IMR-90 (cell line): ENCODE results near the gene PUDP. TPM values are rescaled to one million over a fixed set of nuclear protein-coding genes. Genes with fewer than 3 reads are reported as not detected.

Source experiments
- ATAC-seq: fragments of 200-7000 bp; cut with Tn5 transposase; 2 replicates; pipeline ENCODE4 v1.9.1; 2020; ENCODE audit warnings: low read depth, mild to moderate bottlenecking, moderate library complexity
- BruUV-seq: library from RNA; stranded (reverse); fragments of 400-500 nt; replicated peaks from 2 replicates; lab custom pipeline; 2021; lab: Mats Ljungman, UMichigan
- CTCF ChIA-PET: fragments of 300-600 bp; formaldehyde crosslinking; extraction: SDS; loops from one replicate; lab custom pipeline; 2021; ENCODE audit warnings: antibody characterized with exemption; lab: Yijun Ruan, JAX
- POLR2A ChIA-PET: fragments of 300-600 bp; sonication (Branson Sonifier 250); formaldehyde crosslinking; loops from one replicate; lab custom pipeline; 2022; ENCODE audit warnings: antibody characterized with exemption; ENCODE audit not compliant: unreplicated experiment; lab: Charles Lee
- DNase-seq: peaks from one replicate; pipeline ENCODE4 v3.0.0; 2013
- H2AFZ ChIP-seq: replicated peaks from 2 replicates; pipeline ENCODE3; 2013; ENCODE audit warnings: low read length, mild to moderate bottlenecking; ENCODE audit not compliant: poor library complexity
- H2AK5ac ChIP-seq: 2 replicates; pipeline ENCODE4 v1.6.1; 2013; ENCODE audit warnings: low read depth, low read length, inconsistent platforms
- H2AK9ac ChIP-seq: replicated peaks from 2 replicates; pipeline ENCODE3; 2013; ENCODE audit warnings: mild to moderate bottlenecking, low read depth, low read length, moderate library complexity; ENCODE audit not compliant: poor library complexity
- H2BK120ac ChIP-seq: 2 replicates; pipeline ENCODE4 v1.6.1; 2013; ENCODE audit warnings: low read depth, low read length, inconsistent platforms
- H2BK15ac ChIP-seq: 3 replicates; pipeline ENCODE4 v1.6.1; 2013; ENCODE audit warnings: low read depth, low read length, inconsistent platforms
- H2BK20ac ChIP-seq: 2 replicates; pipeline ENCODE4 v1.6.1; 2013; ENCODE audit warnings: low read depth, mild to moderate bottlenecking, inconsistent platforms, low read length, moderate library complexity
- H2BK5ac ChIP-seq: 2 replicates; pipeline ENCODE4 v1.6.1; 2013; ENCODE audit warnings: mild to moderate bottlenecking, low read depth, low read length, inconsistent platforms; ENCODE audit not compliant: poor library complexity, severe bottlenecking
- H3K14ac ChIP-seq: replicated peaks from 2 replicates; pipeline ENCODE4 v1.6.1; 2013; ENCODE audit warnings: low read depth, low read length, inconsistent platforms
- H3K18ac ChIP-seq: 2 replicates; pipeline ENCODE4 v1.6.1; 2013; ENCODE audit warnings: low read depth, low read length, control low read depth
- H3K23ac ChIP-seq: 2 replicates; pipeline ENCODE4 v1.6.1; 2013; ENCODE audit warnings: low read depth, low read length, inconsistent platforms
- H3K27ac ChIP-seq: 2 replicates; pipeline ENCODE4 v1.5.1; 2013; ENCODE audit warnings: mild to moderate bottlenecking, control low read depth, low read length; ENCODE audit not compliant: insufficient read depth
- H3K27me3 ChIP-seq: 2 replicates; pipeline ENCODE4 v1.6.1; 2013; ENCODE audit warnings: low read length; ENCODE audit not compliant: control insufficient read depth, insufficient read depth
- H3K36me3 ChIP-seq: 2 replicates; pipeline ENCODE4 v1.6.1; 2013; ENCODE audit warnings: low read length, mixed read lengths; ENCODE audit not compliant: control insufficient read depth, insufficient read depth
- H3K4ac ChIP-seq: 2 replicates; pipeline ENCODE4 v1.6.1; 2013; ENCODE audit warnings: low read depth, low read length, inconsistent platforms
- H3K4me1 ChIP-seq: 2 replicates; pipeline ENCODE4 v1.6.1; 2013; ENCODE audit warnings: low read length, mixed read lengths; ENCODE audit not compliant: control insufficient read depth, insufficient read depth
- H3K4me2 ChIP-seq: 2 replicates; pipeline ENCODE4 v1.6.1; 2013; ENCODE audit warnings: low read depth, mild to moderate bottlenecking, control low read depth, low read length, moderate library complexity
- H3K4me3 ChIP-seq: 2 replicates; pipeline ENCODE4 v1.5.1; 2013; ENCODE audit warnings: low read depth, mild to moderate bottlenecking, control low read depth, low read length, moderate library complexity; ENCODE audit not compliant: insufficient read depth
- H3K56ac ChIP-seq: 2 replicates; pipeline ENCODE4 v1.6.1; 2013; ENCODE audit warnings: low read length, inconsistent platforms; ENCODE audit not compliant: insufficient read depth; ENCODE audit errors: extremely low read depth
- H3K79me1 ChIP-seq, 2 experiments: 2 replicates each; pipeline ENCODE4 v1.6.1; 2013; ENCODE audit warnings: low read length in 2 of 2, inconsistent platforms in 1 of 2, low read depth in 1 of 2
- H3K9ac ChIP-seq: 2 replicates; pipeline ENCODE4 v1.6.1; 2013; ENCODE audit warnings: low read depth, low read length, control low read depth
- H3K9me1 ChIP-seq: 2 replicates; pipeline ENCODE4 v1.6.1; 2013; ENCODE audit warnings: low read length, inconsistent platforms; ENCODE audit not compliant: insufficient read depth
- H3K9me3 ChIP-seq: 2 replicates; pipeline ENCODE4 v1.6.1; 2013; ENCODE audit warnings: low read length; ENCODE audit not compliant: control insufficient read depth, insufficient read depth
- H4K20me1 ChIP-seq: 2 replicates; pipeline ENCODE4 v1.6.1; 2013; ENCODE audit warnings: low read length, inconsistent platforms; ENCODE audit not compliant: insufficient read depth
- H4K5ac ChIP-seq: 2 replicates; pipeline ENCODE4 v1.6.1; 2013; ENCODE audit warnings: mild to moderate bottlenecking, low read depth, low read length, control low read depth
- H4K8ac ChIP-seq, 2 experiments: 2 replicates each; pipeline ENCODE4 v1.6.1; 2013; ENCODE audit warnings: low read depth in 2 of 2, low read length in 2 of 2, control low read depth in 1 of 2, inconsistent platforms in 1 of 2
- H4K91ac ChIP-seq: 2 replicates; pipeline ENCODE4 v1.6.1; 2013; ENCODE audit warnings: low read depth, low read length, inconsistent platforms; ENCODE audit not compliant: insufficient read depth
- CEBPB ChIP-seq: IDR thresholded peaks from 2 replicates; pipeline ENCODE4 v1.6.1; 2012; ENCODE audit warnings: low read depth, low read length, improper control_type of control experiment
- CHD1 ChIP-seq: IDR thresholded peaks from 2 replicates; pipeline ENCODE4 v1.6.1; 2012; ENCODE audit warnings: low read depth, low read length, improper control_type of control experiment
- FOS ChIP-seq: fragments of 150-350 bp; IDR thresholded peaks from 2 replicates; pipeline ENCODE4 v1.6.1; 2016; ENCODE audit warnings: low read depth, low read length
- MAFK ChIP-seq: IDR thresholded peaks from 2 replicates; pipeline ENCODE4 v1.6.1; 2012; ENCODE audit warnings: low read depth, low read length, improper control_type of control experiment
- MAZ ChIP-seq: IDR thresholded peaks from 2 replicates; pipeline ENCODE4 v1.6.1; 2012; ENCODE audit warnings: low read depth, mild to moderate bottlenecking, low read length, improper control_type of control experiment, moderate library complexity, borderline replicate concordance
- POLR2A ChIP-seq: IDR thresholded peaks from 2 replicates; pipeline ENCODE4 v1.6.1; 2012; ENCODE audit warnings: mild to moderate bottlenecking, low read depth, low read length
- RFX5 ChIP-seq: IDR thresholded peaks from 2 replicates; pipeline ENCODE4 v1.8.0; 2012; ENCODE audit warnings: low read depth, mild to moderate bottlenecking, low read length, moderate library complexity
- SMC3 ChIP-seq: fragments of 150-350 bp; IDR thresholded peaks from 2 replicates; pipeline ENCODE4 v1.6.1; 2016; ENCODE audit warnings: low read depth, mild to moderate bottlenecking, antibody characterized with exemption, low read length, moderate library complexity
- USF2 ChIP-seq: fragments of 150-350 bp; IDR thresholded peaks from 2 replicates; pipeline ENCODE4 v1.6.1; 2017; ENCODE audit warnings: mild to moderate bottlenecking, antibody characterized with exemption, low read length, low read depth
- WGBS, 2 experiments: methylation state at CpG; one replicate each; pipeline versions ENCODE4 v1.1.5 to v1.1.7; 2013; ENCODE audit warnings: missing lambda C conversion rate in 2 of 2; ENCODE audit not compliant: insufficient read length in 1 of 2; ENCODE audit errors: extremely low coverage in 2 of 2; 5-methylcytosine and 5-hydroxymethylcytosine counted together
- dilution Hi-C: fragments of 300-500 bp; cut with HindIII; formaldehyde crosslinking; loops from one replicate; pipeline ENCODE4 v1.14.3; 2018; ENCODE audit warnings: low sequenced_read_pairs; ENCODE audit not compliant: unreplicated experiment
- in situ Hi-C: fragments of 300-500 bp; cut with MboI; formaldehyde crosslinking; loops from 3 replicates; pipeline ENCODE4 v1.14.3; 2019; ENCODE audit warnings: low sequenced_read_pairs, inconsistent platforms, mixed read lengths
- intact Hi-C: fragments of 100-400 bp; cut with micrococcal nuclease; formaldehyde crosslinking; loops from 2 replicates; pipeline ENCODE4 v1.10.0; 2022
- polyA plus RNA-seq, 3 experiments: library from polyadenylated mRNA; depleted of rRNA; stranded (reverse); fragments of >200 nt; gene quantifications; 2 replicates each; pipeline ENCODE4 v1.2.3, GENCODE V29; 2012; ENCODE audit warnings: low replicate concordance in 1 of 3
- total RNA-seq: library from RNA; depleted of rRNA; stranded (reverse); fragments of >200 nt; gene quantifications from 2 replicates; pipeline ENCODE4 v1.2.3, GENCODE V29; 2012
- TF ChIP-seq, protein P1 (sequence below): conservative IDR thresholded peaks from 2 replicates; pipeline ENCODE4 v1.5.1; 2012; ENCODE audit warnings: mild to moderate bottlenecking, low read depth, low read length, improper control_type of control experiment

The PUDP gene
- total and polyA plus RNA-seq, 2 of the 4 experiments (the other 2 are of a cell fraction) = 22.2 to 28.6 TPM

- H2BK120ac ChIP-seq = no peak overlapping the region
- no peak overlapping the region for H2BK20ac ChIP-seq
- no peak overlapping the region for H4K8ac ChIP-seq
- ATAC-seq (no peak), DNase-seq (no peak)
- no peaks in the 10 kb centered on the region for H3K36me3 ChIP-seq
- H3K4me3 ChIP-seq = no peak overlapping the region
- no CpG with 5 or more reads among the region's 1 CpG for WGBS, 2 experiments
- no peak overlapping the region for H2BK5ac ChIP-seq
- in situ Hi-C loops = no loop called here
- CTCF ChIA-PET = no interaction called here
- H4K91ac ChIP-seq = no peak overlapping the region
- H3K14ac ChIP-seq = no peak overlapping the region
- no peak overlapping the region for H2AFZ ChIP-seq
- TF ChIP-seq, protein P1, sequence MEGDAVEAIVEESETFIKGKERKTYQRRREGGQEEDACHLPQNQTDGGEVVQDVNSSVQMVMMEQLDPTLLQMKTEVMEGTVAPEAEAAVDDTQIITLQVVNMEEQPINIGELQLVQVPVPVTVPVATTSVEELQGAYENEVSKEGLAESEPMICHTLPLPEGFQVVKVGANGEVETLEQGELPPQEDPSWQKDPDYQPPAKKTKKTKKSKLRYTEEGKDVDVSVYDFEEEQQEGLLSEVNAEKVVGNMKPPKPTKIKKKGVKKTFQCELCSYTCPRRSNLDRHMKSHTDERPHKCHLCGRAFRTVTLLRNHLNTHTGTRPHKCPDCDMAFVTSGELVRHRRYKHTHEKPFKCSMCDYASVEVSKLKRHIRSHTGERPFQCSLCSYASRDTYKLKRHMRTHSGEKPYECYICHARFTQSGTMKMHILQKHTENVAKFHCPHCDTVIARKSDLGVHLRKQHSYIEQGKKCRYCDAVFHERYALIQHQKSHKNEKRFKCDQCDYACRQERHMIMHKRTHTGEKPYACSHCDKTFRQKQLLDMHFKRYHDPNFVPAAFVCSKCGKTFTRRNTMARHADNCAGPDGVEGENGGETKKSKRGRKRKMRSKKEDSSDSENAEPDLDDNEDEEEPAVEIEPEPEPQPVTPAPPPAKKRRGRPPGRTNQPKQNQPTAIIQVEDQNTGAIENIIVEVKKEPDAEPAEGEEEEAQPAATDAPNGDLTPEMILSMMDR = no peak
- no peak for TF ChIP-seq MAZ
- TF ChIP-seq USF2 = no peak
- TF ChIP-seq CHD1 = no peak
- TF ChIP-seq RFX5 = no peak
- no peak for TF ChIP-seq CEBPB
- no peak for TF ChIP-seq MAFK
- no peak for TF ChIP-seq POLR2A
- no peak for TF ChIP-seq FOS
- TF ChIP-seq SMC3 = no peak
- no peak overlapping the region for H3K27ac ChIP-seq
- intact Hi-C loops = no loop called here
- H4K5ac ChIP-seq = no peak overlapping the region
- H3K79me1 ChIP-seq = peaks cover 20 to 55% of the 10 kb centered on the region in 2 experiments; a peak in 3 of 4 replicates
- H3K23ac ChIP-seq = no peak overlapping the region
- no peak overlapping the region for H2AK9ac ChIP-seq
- no peak overlapping the region for H3K9ac ChIP-seq
- dilution Hi-C loops = no loop called here
- no peak overlapping the region for H3K56ac ChIP-seq
- no peak overlapping the region for H3K18ac ChIP-seq
- POLR2A ChIA-PET = no interaction called here
- peaks cover 11% of the 10 kb centered on the region for H4K20me1 ChIP-seq
- no TSS peak for BruUV-seq
- H3K27me3 ChIP-seq = no peaks in the 10 kb centered on the region
- H2BK15ac ChIP-seq = no peak overlapping the region
- H3K4me2 ChIP-seq = no peak overlapping the region
- H2AK5ac ChIP-seq = no peak overlapping the region
- peaks cover 10% of the 10 kb centered on the region for H3K4me1 ChIP-seq
- H3K9me1 ChIP-seq = peaks cover 12% of the 10 kb centered on the region
- H3K4ac ChIP-seq = no peak overlapping the region
- H3K9me3 ChIP-seq = no peaks in the 10 kb centered on the region
Measured at GRCh38 chrX:7143076-7143475, 4.9 kb downstream of the PUDP start.
